Suppressor macrophage treated with lipopolysaccharide for 4 hours (primary cell): ENCODE data around the gene DLX5.
"Not testable (repeated sequence)": the region's sequence is repeated elsewhere in the genome, so short reads cannot be mapped to it uniquely, and the experiment has no call there.

Experiments
- DNase-seq: peaks from one replicate; pipeline ENCODE4 v3.0.0-alpha.2; 2020

DLX5 gene

DNA sequence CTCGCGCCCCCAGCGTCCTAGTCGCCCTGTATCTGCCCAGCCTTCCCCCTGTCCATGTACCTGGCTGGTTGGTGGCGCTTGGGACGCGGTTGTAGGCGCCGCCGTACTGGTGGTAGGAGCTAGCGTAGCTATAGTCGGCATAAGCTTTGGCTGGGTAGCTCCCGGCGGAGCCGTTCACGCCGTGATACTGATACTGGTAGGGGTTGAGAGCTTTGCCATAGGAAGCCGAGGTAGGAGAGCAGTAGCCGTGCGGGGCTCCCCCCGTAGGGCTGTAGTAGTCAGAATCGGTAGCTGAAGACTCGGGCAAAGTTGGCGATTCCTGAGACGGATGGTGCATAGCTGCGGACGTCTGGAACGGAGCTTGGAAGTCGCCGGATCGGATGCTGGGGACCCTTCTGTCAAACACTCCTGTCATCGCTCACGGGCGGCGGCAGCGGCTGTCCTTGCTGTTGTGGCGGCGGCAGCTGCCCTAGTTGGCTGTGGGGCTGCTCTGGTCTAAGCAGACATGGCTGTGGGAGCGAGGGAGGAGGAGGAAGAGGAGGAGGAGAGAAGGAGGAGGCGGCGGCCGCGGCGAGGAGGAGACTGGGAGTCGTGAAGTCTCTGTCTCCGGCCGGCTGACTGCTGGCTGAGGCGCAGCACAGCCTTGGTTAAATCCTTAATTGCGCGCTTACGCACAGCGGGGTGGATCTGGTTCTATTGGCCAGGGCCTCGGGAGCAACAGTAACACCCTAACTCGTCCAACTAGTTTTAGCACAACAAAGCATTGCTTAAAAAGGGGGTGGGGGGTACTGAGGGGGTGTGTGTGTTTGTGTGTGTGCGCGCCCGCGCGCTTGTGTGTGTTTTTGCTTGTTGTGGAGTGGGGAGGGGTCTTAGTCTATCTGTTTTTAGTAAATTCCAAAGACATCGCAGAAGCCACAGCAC lies at the start of gene DLX5:
Gene DLX5, minus strand, starts transcription at position 623 of the 921 bp plus-strand sequence. Its CDS starts 208 bp downstream, at position 415.
- no peak for DNase-seq

GRCh38 chr7:97072025-97072424 lies 47.4 kb upstream of the DLX5 start:
- DNase-seq: not testable (repeated sequence)

GRCh38 chr7:97064972-97065587 lies 40.4 kb upstream of the DLX5 start:
- peak; percentile 57 for DNase-seq

GRCh38 chr7:97064020-97064419 lies 39.4 kb upstream of the DLX5 start:
- no peak for DNase-seq

DNA sequence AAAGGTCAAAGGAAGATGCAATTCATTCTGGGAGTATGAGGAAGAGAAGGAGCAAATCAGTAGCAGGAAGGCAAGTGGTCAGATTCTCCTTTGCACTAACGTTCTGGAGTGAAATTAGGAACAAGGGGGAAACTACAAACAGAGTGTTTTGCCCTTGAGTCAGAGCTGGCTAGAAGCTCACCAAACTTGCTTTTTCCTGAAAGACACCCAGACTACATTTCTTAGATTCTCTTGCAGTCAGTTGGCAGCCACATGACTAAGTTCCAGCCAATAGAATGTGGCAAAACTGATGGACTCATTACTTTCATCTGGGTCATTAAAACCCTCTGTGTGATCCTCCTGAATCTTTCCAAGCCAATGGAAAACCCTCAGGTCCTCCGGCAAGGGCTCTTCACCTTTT lies 18.6 kb upstream of the DLX5 start:
- DNase-seq: no peak

DNA sequence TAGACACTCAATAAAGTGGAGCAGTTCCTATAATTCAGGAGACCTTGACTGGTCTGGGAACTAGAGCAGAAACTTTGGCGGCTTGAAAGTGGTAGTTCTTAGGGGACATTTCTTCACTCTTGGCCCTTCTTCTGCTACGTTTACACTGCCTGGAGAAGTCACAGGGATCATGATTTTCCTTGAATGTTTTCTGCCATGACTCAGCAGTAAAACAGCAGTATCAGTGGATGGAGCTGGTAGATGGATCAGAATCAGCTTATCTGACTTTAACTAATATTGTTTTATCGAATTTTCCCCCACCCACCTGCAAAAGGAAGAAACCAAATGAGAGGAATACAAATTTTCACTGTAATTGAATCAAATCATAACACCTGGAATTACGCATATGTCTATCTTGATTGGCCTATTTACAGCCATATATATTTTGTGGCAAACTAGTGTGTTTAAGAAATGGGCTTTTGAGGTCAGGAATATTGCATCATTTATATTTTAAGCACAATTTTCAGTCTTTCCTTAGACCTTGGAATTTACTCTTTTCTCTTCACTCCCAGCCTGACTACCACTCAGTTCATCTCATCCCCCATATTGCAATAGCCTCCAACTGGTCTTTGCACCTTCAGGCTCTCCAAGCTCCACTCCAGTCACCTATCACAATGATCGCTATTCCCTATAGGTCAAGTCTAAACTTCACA lies 14.9 kb upstream of the DLX5 start:
- DNase-seq: no peak

GRCh38 chr7:97034213-97034852 lies 9.7 kb upstream of the DLX5 start:
- not testable (repeated sequence) for DNase-seq

DNA sequence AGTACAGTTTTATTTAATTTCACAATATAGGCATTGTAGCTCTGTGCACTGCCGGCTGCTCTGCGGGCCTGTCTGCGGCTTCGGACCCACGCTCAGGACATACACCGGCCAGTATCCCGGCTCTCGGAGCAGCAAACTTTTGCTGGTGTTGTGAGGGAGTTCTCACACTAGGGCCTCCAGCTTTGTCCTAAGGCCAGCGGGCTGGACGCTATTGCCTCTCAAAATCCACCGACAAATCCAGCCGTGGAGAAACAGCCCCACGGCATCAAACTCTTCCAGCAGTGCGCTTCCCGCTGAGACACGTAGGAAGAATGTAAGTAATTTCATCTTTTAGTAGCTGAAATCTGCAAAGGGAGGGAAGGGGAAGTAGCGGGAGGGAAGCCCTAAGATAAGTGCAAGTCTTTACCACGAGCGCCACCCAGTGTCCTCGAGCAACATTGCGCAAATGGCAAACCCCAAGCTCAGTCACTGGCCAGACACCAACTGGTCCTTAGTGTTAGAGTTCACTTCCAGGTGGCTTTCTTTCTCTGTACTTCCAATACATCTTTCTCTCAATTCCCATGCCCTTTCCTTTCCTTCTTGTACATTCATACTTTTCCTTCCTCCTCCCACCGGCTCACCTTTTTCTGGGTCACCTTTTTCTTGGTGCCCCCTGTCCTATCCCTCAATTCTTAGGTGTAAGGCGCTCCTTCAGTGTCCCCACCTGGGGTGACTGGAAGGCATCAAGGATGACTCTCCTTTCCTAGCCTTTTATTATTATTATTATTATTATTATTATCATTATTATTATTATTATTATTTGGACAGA lies 3.0 kb upstream of the DLX5 start:
- peak; percentile 86 for DNase-seq

DNA sequence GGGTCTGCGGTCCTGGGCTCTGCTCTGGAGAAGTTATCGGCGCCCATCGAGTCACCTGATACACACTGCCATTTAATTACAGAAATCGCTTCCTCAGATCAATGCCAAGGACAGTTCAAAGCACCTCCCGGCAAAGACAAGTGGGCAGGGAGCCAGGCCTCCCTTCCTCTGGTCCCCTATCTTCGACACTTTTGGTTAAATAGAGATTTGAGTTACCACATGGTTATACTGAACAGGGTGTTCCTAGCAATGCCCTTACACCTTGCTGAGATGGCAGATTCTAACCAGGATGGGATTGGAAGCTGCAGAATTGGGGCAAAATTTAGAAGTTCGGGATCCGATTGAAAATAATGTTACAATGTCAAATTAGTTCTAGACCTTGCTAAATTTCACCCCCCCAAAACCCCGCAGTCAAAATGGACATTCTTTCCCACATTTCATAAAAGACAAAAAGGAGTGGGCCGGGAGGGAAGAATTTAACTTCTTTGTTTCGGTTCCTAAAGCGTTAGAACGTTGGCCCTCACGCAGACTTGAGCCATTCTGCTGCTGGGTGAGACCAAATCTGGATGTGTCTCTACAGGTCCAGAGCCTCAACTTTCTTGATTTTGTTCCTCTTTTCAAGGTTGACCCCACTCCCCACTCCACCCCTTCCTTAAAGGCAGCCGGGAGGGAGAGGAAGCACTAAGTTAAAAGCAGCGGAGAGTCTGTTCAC lies 2.2 kb upstream of the DLX5 start:
- DNase-seq: peak; percentile 68

GRCh38 chr7:97025983-97026714 lies 1.5 kb upstream of the DLX5 start:
- peak; percentile 17 for DNase-seq

GRCh38 chr7:97025130-97025499 lies 484 bp upstream of the DLX5 start:
- DNase-seq: no peak

DNA sequence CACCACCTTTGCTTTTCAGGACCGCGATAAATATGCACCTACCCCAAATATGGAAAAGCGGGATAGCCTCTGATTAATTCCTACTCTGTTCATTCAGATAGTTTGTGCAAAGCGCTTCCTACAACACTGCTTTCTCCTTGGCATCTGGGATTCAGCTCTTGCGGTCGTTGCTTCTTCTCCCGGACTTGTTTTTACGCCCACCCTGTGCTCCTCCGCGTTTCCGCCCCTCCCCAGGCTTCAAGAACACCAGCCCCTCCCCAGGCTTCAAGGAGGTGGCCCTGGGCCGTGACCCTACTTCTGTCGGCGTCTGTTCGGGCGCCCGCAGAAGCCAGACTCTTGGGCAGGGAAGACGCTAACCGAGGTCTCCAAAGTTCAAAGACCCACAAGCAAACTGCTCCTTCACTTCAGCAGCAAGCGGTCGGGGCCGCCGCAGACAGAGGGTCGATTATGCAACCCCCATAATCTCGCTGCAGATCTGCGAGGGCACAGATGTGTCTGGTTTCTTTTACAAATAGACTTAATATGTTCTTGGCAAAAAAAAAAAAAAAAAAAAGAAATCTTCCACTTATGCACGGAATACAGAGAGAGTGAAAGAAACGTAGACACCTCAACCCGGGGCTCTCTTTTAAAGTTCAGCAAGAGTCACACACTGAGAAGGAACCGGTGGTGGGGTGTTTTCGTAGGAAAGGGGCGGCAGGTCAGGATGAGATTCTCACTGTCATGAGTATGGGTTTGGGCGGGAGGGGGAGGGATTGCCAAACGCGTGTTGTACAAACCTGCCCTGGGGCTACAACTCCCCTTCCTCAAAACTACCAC lies 1.9 kb downstream of the DLX5 start:
- no peak for DNase-seq

DNA sequence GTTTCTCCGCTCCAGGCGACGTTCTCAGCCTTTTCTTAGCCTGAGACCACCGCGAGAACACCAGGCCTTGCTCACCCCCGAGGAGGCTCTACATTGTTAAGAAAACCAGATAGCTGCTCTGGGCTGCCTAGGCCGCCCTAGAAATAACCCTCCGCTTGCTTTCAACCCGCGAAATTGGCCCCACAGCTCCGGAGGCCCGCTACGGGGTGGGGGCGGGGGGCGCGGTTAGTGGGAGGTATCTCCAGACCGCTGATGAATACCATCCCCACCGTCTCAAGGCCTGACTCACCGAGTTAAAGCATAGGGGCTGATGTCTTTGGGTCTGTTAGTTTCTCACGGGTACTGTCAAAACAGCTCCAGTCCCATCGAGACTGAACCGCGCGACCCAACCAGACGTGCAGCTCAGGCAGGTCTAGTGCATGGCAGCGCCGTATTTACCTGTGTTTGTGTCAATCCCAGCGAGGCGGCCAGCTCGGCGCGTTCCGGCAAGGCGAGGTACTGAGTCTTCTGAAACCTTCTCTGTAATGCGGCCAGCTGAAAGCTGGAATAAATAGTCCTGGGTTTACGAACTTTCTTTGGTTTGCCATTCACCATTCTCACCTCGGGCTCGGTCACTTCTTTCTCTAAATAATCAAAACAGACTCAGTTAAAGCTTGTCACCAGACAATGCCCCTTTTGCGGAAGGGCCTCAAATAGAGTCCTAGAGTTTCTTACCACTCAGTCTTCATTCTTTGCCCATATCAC lies 2.7 kb downstream of the DLX5 start:
- no peak for DNase-seq

DNA sequence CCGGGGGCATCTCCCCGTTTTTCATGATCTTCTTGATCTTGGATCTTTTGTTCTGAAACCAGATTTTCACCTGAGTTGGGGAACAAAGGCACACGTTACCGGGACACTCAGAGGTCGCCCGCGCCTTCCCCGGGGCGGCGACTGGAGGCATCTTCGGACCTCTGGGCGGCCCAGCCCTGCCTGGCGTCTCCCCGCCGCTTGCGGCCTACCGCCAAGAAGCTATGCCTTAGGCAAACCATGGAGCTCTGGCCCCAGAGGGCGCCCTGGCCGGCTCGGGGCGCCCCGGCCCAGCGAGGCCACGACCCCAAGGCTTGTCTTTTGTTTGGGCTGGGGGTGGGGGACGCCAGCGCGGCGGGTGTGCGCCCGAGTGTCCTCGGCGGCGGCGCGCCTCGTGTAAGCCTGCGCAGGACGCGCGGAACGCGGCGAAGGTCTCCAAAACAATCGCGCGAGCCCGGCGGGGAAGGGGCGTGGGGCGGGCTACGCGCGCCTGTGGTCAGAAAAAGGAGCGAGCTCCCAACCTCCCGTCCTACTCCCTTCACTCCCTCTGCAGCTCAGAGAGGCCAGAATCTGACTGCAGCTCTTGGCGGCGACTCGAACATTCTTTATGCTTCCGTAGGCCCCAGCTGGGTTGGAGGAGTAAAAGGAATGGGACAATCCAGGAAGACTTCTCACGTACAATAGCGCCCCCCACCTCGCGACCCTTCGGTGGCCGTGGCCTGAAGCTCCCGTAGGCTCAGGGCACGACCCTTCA lies 3.5 kb downstream of the DLX5 start:
- DNase-seq: no peak

DNA sequence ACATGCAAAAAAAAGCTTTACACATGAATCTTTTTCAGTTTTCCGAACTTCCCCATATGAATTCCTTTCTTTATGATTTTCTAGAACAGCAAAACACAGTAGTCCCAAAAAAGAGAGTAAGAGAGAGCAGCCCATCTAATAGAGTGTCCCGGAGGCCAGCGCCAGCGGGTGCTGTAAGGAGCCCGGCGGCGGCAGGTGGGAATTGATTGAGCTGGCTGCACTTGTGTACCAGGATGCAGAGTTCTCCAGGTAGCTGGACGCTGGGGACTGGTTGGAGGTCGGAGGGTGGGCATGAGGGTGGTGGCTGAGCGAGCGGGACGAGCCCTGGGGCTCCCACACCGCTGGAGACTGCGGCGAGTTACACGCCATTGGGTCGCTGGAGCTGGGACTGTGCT lies 4.0 kb downstream of the DLX5 start:
- no peak for DNase-seq

DNA sequence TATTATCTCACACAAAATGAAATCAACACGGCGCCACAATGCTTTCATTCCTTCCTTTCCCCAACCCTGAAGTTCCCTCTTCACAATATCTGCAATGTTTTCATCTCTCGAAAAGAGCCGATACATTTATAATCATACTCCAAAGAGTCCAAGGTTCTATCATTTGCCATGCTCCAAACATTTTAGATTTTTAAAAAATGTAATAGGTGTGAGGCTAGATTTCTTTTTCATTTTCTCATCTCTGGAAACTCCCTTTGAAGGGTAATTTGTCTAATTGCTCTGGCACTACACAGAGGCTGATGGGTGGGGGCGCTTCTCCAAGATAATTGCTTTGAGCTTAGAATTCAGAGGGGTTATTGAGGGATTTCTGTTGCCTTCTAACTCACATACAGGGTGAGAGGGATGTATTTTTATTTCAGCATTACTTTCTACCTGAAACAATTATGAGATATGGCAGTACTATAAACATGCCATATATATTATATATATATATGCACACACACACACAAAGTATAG lies 4.9 kb downstream of the DLX5 start:
- no peak for DNase-seq

DNA sequence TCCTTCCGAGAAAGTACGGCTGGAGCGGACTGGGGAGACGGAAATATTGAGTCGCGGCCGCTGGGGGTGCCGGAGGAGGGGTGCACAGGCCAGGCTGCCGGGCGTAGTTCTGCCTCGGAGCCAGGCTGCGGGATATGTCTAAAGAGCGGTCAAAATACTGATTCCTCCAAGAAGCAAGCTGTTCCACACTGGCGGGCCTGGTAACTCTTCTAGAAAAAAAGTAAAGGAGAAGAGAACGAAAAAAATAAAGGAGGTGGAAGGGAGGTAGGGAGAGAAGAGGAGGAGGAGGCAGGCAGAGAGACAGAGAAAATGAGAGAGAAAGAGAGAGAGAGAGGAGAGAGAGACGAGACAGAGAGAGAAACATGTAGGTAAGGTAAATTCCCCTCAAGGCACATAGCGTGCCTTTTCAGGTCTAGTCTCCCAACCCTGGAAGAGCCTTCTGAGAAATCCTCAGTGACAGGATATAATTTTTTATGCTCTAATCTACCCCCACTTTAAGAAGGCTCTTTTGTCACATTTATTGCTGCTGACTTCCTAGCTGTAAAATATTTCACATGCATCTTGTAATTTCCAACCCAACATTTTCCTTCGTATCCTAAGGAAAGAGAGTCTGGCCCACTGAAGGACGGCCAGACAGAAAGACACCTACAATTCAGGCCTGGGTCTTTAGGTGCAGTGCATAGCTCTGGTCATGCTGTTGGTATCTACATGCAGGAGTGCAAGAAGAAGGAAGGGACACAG lies 5.7 kb downstream of the DLX5 start:
- no peak for DNase-seq
